ENCODE results near the gene TCFL5.

GRCh38 chr20:62804627-62805154 is 56.9 kb downstream of the TCFL5 start, which contains the start of gene OGFR:
- TF ChIP-seq CTCF (IDR thresholded peaks at IDR 0.05) (no peak), POLR2A (IDR thresholded peaks at IDR 0.05) (peak; percentile 42 to 59), POLR2AphosphoS5 (IDR thresholded peaks at IDR 0.05) (peak; percentile 82), EP300 (IDR thresholded peaks at IDR 0.05) (no peak)
